ENCODE results near the gene PGBD5.

The PGBD5 gene

GRCh38 chr1:230348386-230349019 lies 77.6 kb downstream of the PGBD5 start:
- POLR2A ChIA-PET (ENCODE audit: low non-redundant PET): interaction anchor here (0.8 kb wide), 1 partner anchor 1333 kb away, joined by 3 read pairs; no protein-coding TSS in a partner anchor
- CTCF ChIA-PET: interaction anchor here (0.6 kb wide), 1 partner anchor 9 kb away, joined by 4 read pairs; no protein-coding TSS in a partner anchor
- H3K27ac ChIP-seq: no peak overlapping the region
- TF ChIP-seq, protein P1, sequence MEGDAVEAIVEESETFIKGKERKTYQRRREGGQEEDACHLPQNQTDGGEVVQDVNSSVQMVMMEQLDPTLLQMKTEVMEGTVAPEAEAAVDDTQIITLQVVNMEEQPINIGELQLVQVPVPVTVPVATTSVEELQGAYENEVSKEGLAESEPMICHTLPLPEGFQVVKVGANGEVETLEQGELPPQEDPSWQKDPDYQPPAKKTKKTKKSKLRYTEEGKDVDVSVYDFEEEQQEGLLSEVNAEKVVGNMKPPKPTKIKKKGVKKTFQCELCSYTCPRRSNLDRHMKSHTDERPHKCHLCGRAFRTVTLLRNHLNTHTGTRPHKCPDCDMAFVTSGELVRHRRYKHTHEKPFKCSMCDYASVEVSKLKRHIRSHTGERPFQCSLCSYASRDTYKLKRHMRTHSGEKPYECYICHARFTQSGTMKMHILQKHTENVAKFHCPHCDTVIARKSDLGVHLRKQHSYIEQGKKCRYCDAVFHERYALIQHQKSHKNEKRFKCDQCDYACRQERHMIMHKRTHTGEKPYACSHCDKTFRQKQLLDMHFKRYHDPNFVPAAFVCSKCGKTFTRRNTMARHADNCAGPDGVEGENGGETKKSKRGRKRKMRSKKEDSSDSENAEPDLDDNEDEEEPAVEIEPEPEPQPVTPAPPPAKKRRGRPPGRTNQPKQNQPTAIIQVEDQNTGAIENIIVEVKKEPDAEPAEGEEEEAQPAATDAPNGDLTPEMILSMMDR (conservative IDR thresholded peaks at IDR 0.05; ENCODE audit: low read depth): no peak
- no peak for DNase-seq (ENCODE audit: low spot score)

DNA sequence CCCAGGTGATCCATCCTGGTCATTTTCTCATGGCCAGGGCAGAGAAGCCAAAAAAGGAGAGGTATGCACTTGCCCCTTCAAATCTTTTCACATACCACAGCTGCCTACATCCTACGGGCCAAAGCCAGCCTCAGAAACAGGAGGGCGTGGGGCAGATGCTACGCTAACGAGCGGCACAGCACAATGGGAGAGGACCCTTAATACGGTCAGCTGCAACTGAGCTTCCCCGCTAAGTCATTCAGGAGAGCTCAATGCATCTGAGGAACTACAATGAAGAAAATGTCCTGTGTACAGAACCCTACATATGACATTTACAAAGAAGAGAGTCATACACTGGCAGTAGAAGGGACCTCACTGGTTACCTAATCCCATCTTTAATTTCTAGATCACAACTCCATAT lies 78.2 kb downstream of the PGBD5 start:
- no peak overlapping the region for H3K27ac ChIP-seq
- DNase-seq (ENCODE audit: low spot score): no peak
- CTCF ChIA-PET: interaction anchor here (0.6 kb wide), 1 partner anchor 10 kb away, joined by 4 read pairs; no protein-coding TSS in a partner anchor
- TF ChIP-seq, protein P1 (conservative IDR thresholded peaks at IDR 0.05; ENCODE audit: low read depth): no peak
- POLR2A ChIA-PET (ENCODE audit: low non-redundant PET): interaction anchor here (0.8 kb wide), 1 partner anchor 1334 kb away, joined by 3 read pairs; no protein-coding TSS in a partner anchor

GRCh38 chr1:230345139-230345885 lies 80.8 kb downstream of the PGBD5 start:
- ChIA-PET CTCF (interaction anchor here (0.6 kb wide), 1 partner anchor 530 kb away, joined by 3 read pairs; no protein-coding TSS in a partner anchor), POLR2A (ENCODE audit: low non-redundant PET) (no interaction called here)
- H3K27ac ChIP-seq: no peak overlapping the region
- TF ChIP-seq, protein P1 (conservative IDR thresholded peaks at IDR 0.05; ENCODE audit: low read depth): no peak
- DNase-seq (ENCODE audit: low spot score): no peak

DNA sequence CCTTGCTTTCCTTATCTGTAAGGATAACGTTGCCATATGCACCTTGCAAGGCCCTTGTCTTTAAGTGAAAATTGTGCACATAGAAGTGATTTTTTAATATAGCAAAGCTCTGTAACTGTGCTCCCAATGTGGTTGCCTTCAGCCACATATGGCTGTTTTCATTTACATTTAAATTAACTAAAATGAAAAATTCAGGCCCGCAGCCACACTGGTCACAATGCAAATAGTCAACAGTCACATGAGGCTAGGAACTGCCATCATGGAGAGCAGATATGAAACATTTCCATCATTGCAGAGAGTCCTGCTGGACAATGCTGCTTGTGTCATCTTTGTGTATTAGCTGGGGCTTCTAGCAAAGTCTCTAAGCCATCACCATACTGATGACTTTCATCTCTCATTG lies 83.4 kb downstream of the PGBD5 start:
- ChIA-PET CTCF (interaction anchor here (0.6 kb wide), 1 partner anchor 1879 kb away, joined by 3 read pairs; no protein-coding TSS in a partner anchor), POLR2A (ENCODE audit: low non-redundant PET) (no interaction called here)
- no peak for DNase-seq (ENCODE audit: low spot score)
- no peak overlapping the region for H3K27ac ChIP-seq
- TF ChIP-seq, protein P1 (conservative IDR thresholded peaks at IDR 0.05; ENCODE audit: low read depth): no peak

- POLR2A ChIA-PET (ENCODE audit: low non-redundant PET): no interaction called here
- no peak for DNase-seq (ENCODE audit: low spot score)
- TF ChIP-seq, protein P1 (conservative IDR thresholded peaks at IDR 0.05; ENCODE audit: low read depth): no peak
- CTCF ChIA-PET: interaction anchor here (0.9 kb wide), 1 partner anchor 12 kb away, joined by 6 read pairs; no protein-coding TSS in a partner anchor
- H3K27ac ChIP-seq: no peak overlapping the region
These were observed 84.1 kb downstream of the PGBD5 start for GRCh38 chr1:230342019-230342418.

DNA sequence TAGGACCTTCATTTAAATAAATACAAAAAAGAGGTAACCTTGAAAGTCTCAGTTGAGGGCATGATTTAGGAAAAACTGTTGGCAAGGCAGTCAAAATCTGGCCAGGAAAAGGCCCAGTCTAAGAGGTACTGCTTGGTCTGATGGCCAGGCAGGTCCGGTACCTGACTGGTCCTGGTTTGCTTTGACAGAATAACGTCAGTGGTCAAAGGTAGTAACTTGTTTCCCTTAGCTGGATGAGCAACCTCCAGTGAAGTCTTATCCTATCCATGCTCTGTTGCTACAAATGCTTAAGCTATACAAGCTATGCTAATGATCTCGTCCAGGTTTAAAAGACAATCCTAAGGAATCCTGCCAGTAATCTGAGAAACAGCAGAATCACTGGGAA lies 85.0 kb downstream of the PGBD5 start:
- CTCF ChIA-PET: no interaction called here
- H3K27ac ChIP-seq: no peak overlapping the region
- TF ChIP-seq, protein P1 (conservative IDR thresholded peaks at IDR 0.05; ENCODE audit: low read depth): no peak
- DNase-seq (ENCODE audit: low spot score): no peak
- POLR2A ChIA-PET (ENCODE audit: low non-redundant PET): no interaction called here
